Gastrocnemius medialis (tissue), 4 donors: ENCODE measurements around the gene KLF16. TPM values are rescaled to one million over a fixed set of nuclear protein-coding genes. Genes with fewer than 3 reads are reported as not detected.
A peak's percentile ranks its signal among the peaks of the same experiment; 100 is the strongest.

Source experiments
- ATAC-seq, 2 donors: fragments of 150-250 bp; one replicate each; pipeline ENCODE4 v1.9.1; 2016
- DNase-seq, 2 donors: peaks; one replicate each; pipeline ENCODE4 v3.0.0-alpha.2; 2019
- H3K27ac ChIP-seq, 4 donors: fragments of 200-600 bp; sonication (generic); 1 replicate in 1 of 4; 2 replicates in 3 of 4; pipeline ENCODE4 v1.5.1; 2016 to 2018; ENCODE audit warnings: mild to moderate bottlenecking in 2 of 4, moderate library complexity in 1 of 4
- H3K27me3 ChIP-seq, 3 donors: fragments of 200-600 bp; sonication (generic) in 2 of 3; 1 replicate in 1 of 3; 2 replicates in 2 of 3; pipeline versions ENCODE4 v1.5.1 to v1.6.0; 2016 to 2019; ENCODE audit warnings: mild to moderate bottlenecking in 1 of 3, moderate library complexity in 1 of 3
- H3K36me3 ChIP-seq, 2 donors: fragments of 200-600 bp; sonication (generic) in 1 of 2; one replicate each; pipeline ENCODE4 v1.5.1; 2017 to 2018
- H3K4me1 ChIP-seq, 2 donors: fragments of 200-600 bp; sonication (generic) in 1 of 2; one replicate each; pipeline ENCODE4 v1.5.1; 2016 to 2017; ENCODE audit warnings: mild to moderate bottlenecking in 2 of 2
- H3K4me3 ChIP-seq, 4 donors: fragments of 200-600 bp; sonication (generic) in 3 of 4; 1 replicate in 1 of 4; 2 replicates in 3 of 4; pipeline ENCODE4 v1.5.1; 2016 to 2019; ENCODE audit warnings: mild to moderate bottlenecking in 2 of 4
- H3K9me3 ChIP-seq, 3 donors: fragments of 200-600 bp; sonication (generic) in 2 of 3; 1 replicate in 1 of 3; 2 replicates in 2 of 3; pipeline ENCODE4 v1.5.1; 2016 to 2019
- POLR2A ChIP-seq, 2 donors: fragments of 450-650 bp; IDR thresholded peaks; one replicate each; pipeline ENCODE4 v1.6.1; 2017; ENCODE audit warnings: antibody characterized with exemption in 2 of 2, mild to moderate bottlenecking in 2 of 2, moderate library complexity in 2 of 2
- in situ Hi-C, 4 donors: fragments of 200-750 bp; cut with MboI; loops; one replicate each; pipeline versions ENCODE4 v1.15.0 to v1.8.0; 2017; ENCODE audit warnings: low sequenced_read_pairs in 4 of 4
- intact Hi-C: fragments of 100-400 bp; cut with DNase I; formaldehyde crosslinking; loops from one replicate; pipeline ENCODE4 v1.15.1; 2023; ENCODE audit warnings: low total_unique reads
- total RNA-seq, 4 donors: library from RNA; depleted of rRNA; stranded (reverse); fragments of >200 nt; gene quantifications; one replicate each; pipeline versions ENCODE4 v1.1.0 to v1.2.3, GENCODE V29; 2016
- TF ChIP-seq, protein P1 (sequence below), 5 experiments: fragments of 450-650 bp in 3 of 5; fragments of 200-600 bp in 2 of 5; sonication (generic) in 2 of 5; IDR thresholded peaks in 4 of 5; conservative IDR thresholded peaks in 1 of 5; 1 replicate in 4 of 5; 2 replicates in 1 of 5; pipeline ENCODE4 v1.5.1; 2016 to 2019; ENCODE audit warnings: antibody characterized with exemption in 5 of 5, mild to moderate bottlenecking in 3 of 5, moderate library complexity in 3 of 5

KLF16 gene
- total RNA-seq, 4 donors from 2014 or later, result 0.58 to 4.0 (median 1.4) TPM

DNA sequence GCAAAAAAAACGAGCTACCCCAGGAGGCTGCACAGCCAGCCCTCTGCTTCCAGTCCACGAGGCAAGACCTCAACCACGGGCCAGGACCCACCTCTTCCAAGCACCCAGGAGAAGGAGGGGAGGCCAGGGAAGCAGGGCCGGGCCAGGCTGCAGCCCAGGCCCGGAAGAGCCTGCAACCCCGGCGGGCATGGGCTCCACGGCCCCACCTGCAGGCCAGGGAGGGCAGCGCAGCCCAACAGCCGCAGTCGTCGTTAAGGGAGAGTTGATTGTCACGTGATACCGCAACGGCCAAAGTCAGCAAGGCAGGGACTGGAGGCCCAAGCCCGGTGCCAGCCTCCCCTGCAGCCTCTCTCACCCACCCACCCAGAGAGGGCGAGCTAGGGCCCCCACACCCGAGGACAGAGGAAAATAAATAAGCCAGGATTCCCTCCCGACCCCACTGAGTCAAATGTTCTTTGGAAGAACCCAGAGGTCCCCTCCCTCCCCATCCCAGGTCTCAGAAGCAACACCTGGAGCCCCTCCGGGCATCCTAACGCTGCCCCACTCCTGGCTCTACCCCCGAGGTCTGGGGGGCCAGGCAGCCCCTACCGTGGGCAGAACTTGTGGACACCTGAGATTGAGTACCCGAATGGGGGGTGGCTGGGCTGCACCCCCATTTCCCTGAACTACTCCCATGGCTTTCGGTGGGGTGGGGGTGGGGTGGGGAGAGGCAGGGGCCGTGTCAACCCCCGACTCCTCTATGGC is 9.9 kb downstream of the KLF16 start:
- H3K9me3 ChIP-seq, result no peaks in the 10 kb centered on the region
- TF ChIP-seq, protein P1, sequence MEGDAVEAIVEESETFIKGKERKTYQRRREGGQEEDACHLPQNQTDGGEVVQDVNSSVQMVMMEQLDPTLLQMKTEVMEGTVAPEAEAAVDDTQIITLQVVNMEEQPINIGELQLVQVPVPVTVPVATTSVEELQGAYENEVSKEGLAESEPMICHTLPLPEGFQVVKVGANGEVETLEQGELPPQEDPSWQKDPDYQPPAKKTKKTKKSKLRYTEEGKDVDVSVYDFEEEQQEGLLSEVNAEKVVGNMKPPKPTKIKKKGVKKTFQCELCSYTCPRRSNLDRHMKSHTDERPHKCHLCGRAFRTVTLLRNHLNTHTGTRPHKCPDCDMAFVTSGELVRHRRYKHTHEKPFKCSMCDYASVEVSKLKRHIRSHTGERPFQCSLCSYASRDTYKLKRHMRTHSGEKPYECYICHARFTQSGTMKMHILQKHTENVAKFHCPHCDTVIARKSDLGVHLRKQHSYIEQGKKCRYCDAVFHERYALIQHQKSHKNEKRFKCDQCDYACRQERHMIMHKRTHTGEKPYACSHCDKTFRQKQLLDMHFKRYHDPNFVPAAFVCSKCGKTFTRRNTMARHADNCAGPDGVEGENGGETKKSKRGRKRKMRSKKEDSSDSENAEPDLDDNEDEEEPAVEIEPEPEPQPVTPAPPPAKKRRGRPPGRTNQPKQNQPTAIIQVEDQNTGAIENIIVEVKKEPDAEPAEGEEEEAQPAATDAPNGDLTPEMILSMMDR (IDR thresholded peaks at IDR 0.05 in 4 of 5, conservative IDR thresholded peaks at IDR 0.05 in 1 of 5), result peak; percentile 77 to 88 (median 85)
- no peak for TF ChIP-seq POLR2A (IDR thresholded peaks at IDR 0.05)
- H3K4me3 ChIP-seq, result no peak overlapping the region
- H3K4me1 ChIP-seq, result peaks cover 19 to 23% of the 10 kb centered on the region in 2 donors
- ATAC-seq, result peak in 1 of 2 donors; percentile 34
- intact Hi-C loops (no loop called here), in situ Hi-C loops (no loop called here)
- no peaks in the 10 kb centered on the region for H3K36me3 ChIP-seq
- peaks cover 2 to 14% (median 3%) of the 10 kb centered on the region in 3 donors for H3K27me3 ChIP-seq
- peak in 1 of 2 donors; percentile 67 for DNase-seq
- no peak overlapping the region for H3K27ac ChIP-seq

DNA sequence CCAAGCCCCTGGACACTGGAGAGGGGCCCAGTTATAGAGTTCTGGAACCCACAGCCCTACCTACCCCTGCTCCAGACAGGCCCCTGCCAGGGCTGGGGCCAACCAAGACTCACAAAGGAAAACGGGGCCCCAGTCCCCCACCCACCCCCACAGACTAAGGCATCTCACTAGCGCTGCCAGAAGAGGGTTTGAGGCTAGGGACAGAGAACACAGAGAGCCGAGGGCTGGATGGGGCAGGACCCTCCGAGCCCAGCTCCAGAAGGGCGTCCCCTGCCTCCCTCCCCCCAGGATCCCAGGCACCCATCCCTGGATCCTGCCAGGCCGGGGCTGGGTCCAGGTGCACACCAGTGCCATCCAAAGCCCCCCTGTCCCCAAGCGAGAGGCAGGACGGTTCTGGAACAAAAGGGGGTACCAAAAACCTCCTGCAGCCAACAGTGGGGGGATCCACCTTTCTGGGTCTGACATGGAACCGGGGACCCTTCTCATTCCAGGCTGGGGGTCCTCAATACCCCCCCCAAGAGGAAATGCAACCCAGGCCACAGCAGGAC is 10.7 kb downstream of the KLF16 start:
- ATAC-seq (no peak), DNase-seq (no peak)
- Histone ChIP-seq H3K9me3 (no peaks in the 10 kb centered on the region), H3K36me3 (no peaks in the 10 kb centered on the region), H3K27ac (no peak overlapping the region), H3K27me3 (peaks cover 2 to 12% (median 3%) of the 10 kb centered on the region in 3 donors), H3K4me1 (peaks cover 19 to 22% of the 10 kb centered on the region in 2 donors), H3K4me3 (no peak overlapping the region)
- TF ChIP-seq, protein P1 (IDR thresholded peaks at IDR 0.05 in 4 of 5, conservative IDR thresholded peaks at IDR 0.05 in 1 of 5), result no peak
- no peak for TF ChIP-seq POLR2A (IDR thresholded peaks at IDR 0.05)
- intact Hi-C loops, result no loop called here
- in situ Hi-C loops, result no loop called here

DNA sequence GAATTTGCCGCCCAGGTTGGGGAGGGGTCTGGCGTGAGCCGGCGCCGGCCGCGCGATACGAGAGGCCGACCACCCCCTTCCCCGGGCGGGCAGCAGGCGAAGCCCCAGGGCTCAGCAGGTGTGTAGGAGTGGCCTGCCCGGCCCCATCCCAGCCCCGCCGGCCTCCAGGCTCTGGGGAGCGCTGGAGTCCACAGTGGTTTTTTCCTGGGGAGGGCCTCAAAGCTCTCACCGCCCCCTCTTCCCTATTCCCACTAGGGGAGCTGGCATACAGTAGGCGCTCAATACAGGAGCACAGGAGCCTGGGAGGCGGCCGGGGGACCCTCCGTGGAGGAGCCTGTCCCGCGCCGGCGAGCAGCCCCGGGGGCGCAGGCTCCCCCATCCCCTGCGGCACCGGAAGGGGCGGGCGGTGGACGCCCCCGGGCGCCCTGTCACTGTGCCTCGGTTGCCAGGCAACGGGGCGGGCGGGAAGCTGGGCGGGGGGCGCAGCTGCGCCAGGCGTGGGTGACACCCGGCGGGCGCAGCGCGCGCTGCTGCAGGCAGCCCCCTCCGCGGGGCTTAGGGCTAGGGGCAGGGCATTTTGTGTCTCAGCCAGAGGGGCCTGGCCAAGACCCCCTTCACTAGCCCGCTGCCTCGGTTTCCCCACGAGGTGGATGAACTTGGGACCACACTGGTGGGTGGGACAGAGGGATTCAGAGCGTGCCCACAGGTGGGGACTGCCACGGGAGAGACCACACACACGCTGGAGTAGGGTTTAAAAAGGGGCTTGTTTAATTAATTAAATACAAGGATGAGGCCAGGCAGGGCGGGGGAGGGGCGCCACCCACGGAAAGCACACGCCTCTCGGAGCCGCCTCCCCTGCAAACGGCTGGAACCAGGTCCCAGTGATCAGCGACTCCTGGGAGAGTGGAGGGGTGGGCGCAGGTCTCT is 11.5 kb downstream of the KLF16 start:
- Histone ChIP-seq H3K4me1 (peaks cover 21 to 24% of the 10 kb centered on the region in 2 donors), H3K27ac (no peak overlapping the region), H3K27me3 (peaks cover 2 to 5% (median 3%) of the 10 kb centered on the region in 3 donors), H3K9me3 (no peaks in the 10 kb centered on the region), H3K4me3 (no peak overlapping the region), H3K36me3 (no peaks in the 10 kb centered on the region)
- in situ Hi-C loops (no loop called here), intact Hi-C loops (no loop called here)
- DNase-seq, result no peak
- TF ChIP-seq POLR2A (IDR thresholded peaks at IDR 0.05), result no peak
- TF ChIP-seq, protein P1 (IDR thresholded peaks at IDR 0.05 in 4 of 5, conservative IDR thresholded peaks at IDR 0.05 in 1 of 5), result no peak
- ATAC-seq, result no peak

DNA sequence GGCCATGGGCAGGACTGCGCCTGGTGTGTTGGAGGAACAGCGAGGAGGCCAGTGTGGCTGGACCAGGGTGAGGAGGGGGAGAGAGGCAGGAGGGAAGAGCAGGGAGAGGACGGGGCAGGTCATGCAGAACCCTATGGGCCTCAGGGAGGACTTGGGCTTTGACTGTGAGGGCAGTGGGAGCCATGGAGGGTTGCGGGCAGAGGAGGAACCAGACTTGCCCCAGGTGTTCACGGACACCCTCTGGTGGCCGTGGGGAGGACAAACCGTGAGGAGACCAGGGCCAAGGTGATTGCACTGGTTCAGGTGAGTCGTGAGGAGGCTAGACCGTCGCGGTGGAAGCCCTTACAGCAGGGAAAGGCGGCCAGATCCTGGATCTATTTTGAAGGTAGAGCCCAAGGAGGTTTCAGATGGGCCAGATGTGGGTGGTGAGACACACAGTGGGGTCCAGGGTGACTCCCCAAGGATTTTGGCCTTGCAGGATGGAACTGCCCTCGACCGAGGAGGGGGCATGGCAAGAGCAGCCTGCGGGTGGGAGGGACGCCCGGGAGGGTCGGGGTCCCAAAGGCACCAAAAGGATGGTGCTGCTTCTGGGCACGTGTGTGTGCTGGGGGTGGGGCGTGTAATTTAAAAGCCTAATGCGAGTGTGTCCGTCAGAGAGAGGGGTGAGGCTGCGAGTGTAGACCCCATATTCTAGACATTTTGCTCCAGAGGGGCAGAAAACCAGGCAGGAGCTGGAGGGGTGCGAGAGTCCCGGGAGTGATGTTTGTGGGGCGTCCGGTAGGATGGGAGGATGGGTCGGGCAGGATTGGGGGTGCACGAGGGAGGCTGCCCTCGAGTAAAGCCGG is 12.3 kb downstream of the KLF16 start:
- peaks cover 25% of the 10 kb centered on the region in 2 donors for H3K4me1 ChIP-seq

More for the DNA sequence above, 12.3 kb downstream of the KLF16 start:
- H3K9me3 ChIP-seq, result no peaks in the 10 kb centered on the region
- no peak overlapping the region for H3K27ac ChIP-seq
- TF ChIP-seq POLR2A (IDR thresholded peaks at IDR 0.05), result no peak
- TF ChIP-seq, protein P1 (IDR thresholded peaks at IDR 0.05 in 4 of 5, conservative IDR thresholded peaks at IDR 0.05 in 1 of 5), result no peak
- DNase-seq (no peak), ATAC-seq (no peak)
- H3K4me3 ChIP-seq, result no peak overlapping the region
- in situ Hi-C loops, result no loop called here
- H3K27me3 ChIP-seq, result peaks cover 1 to 3% (median 2%) of the 10 kb centered on the region in 3 donors
- intact Hi-C loops, result no loop called here
- H3K36me3 ChIP-seq, result no peaks in the 10 kb centered on the region
